HL-60/S4 (cell line): Measurements from ENCODE around the gene CGA.
"Not testable (repeated sequence)": the region's sequence is repeated elsewhere in the genome, so short reads cannot be mapped to it uniquely, and the experiment has no call there.

Source experiments
- in situ Hi-C: fragments of 300-500 bp; cut with MboI; formaldehyde crosslinking; loops from 2 replicates; pipeline ENCODE4 v1.14.3; 2022; ENCODE audit warnings: low sequenced_read_pairs

The CGA gene

GRCh38 chr6:87095087-87095509 lies at the start of gene CGA:
Gene CGA, minus strand, starts transcription at chr6:87095106. Its CDS starts 6,906 bp downstream, at chr6:87088200.
- in situ Hi-C loops = no loop called here

- in situ Hi-C loops = not testable (repeated sequence)
Observed at GRCh38 chr6:87139927-87140326, 45.0 kb upstream of the CGA start.

- in situ Hi-C loops = no loop called here
Observed at GRCh38 chr6:87139236-87139635, 44.3 kb upstream of the CGA start.

GRCh38 chr6:87136963-87137362 lies 42.1 kb upstream of the CGA start:
- in situ Hi-C loops = no loop called here

- in situ Hi-C loops = no loop called here
Observed at GRCh38 chr6:87127737-87128136, 32.8 kb upstream of the CGA start.

- in situ Hi-C loops = no loop called here
Observed at GRCh38 chr6:87126501-87126900, 31.6 kb upstream of the CGA start.

- in situ Hi-C loops = no loop called here
Observed at GRCh38 chr6:87124074-87124473, 29.2 kb upstream of the CGA start.

- in situ Hi-C loops = no loop called here
Observed at GRCh38 chr6:87122477-87122876, 27.6 kb upstream of the CGA start.

GRCh38 chr6:87118054-87118453 lies 23.1 kb upstream of the CGA start:
- in situ Hi-C loops = no loop called here

GRCh38 chr6:87116922-87117321 lies 22.0 kb upstream of the CGA start:
- in situ Hi-C loops = no loop called here

GRCh38 chr6:87115402-87116135 lies 20.7 kb upstream of the CGA start:
- in situ Hi-C loops = no loop called here

- in situ Hi-C loops = no loop called here
Observed at GRCh38 chr6:87110636-87111035, 15.7 kb upstream of the CGA start.

- in situ Hi-C loops = no loop called here
Observed at GRCh38 chr6:87105823-87106222, 10.9 kb upstream of the CGA start.

- in situ Hi-C loops = no loop called here
Observed at GRCh38 chr6:87104667-87105066, 9.8 kb upstream of the CGA start.

- in situ Hi-C loops = no loop called here
Observed at GRCh38 chr6:87103977-87104601, 9.2 kb upstream of the CGA start.

- in situ Hi-C loops = no loop called here
Observed at GRCh38 chr6:87102151-87102621, 7.3 kb upstream of the CGA start.

GRCh38 chr6:87101067-87101466 lies 6.2 kb upstream of the CGA start:
- in situ Hi-C loops = no loop called here

- in situ Hi-C loops = no loop called here
Observed at GRCh38 chr6:87100216-87100615, 5.3 kb upstream of the CGA start.

- in situ Hi-C loops = no loop called here
Observed at GRCh38 chr6:87099472-87099871, 4.6 kb upstream of the CGA start.

- in situ Hi-C loops = no loop called here
Observed at GRCh38 chr6:87094576-87094975, 330 bp downstream of the CGA start.

- in situ Hi-C loops = no loop called here
Observed at GRCh38 chr6:87093651-87094050, 1.3 kb downstream of the CGA start.

GRCh38 chr6:87093199-87093598 lies 1.7 kb downstream of the CGA start:
- in situ Hi-C loops = no loop called here
